ENCODE data around the gene SRL.
"Not testable (repeated sequence)": the region's sequence is repeated elsewhere in the genome, so short reads cannot be mapped to it uniquely, and the experiment has no call there.

Gene SRL

GRCh38 chr16:4226251-4227039 lies 15.4 kb downstream of the SRL start:
- Histone ChIP-seq H3K4me1 (no peaks in the 10 kb centered on the region), H3K36me3 (replicated peaks) (no peaks in the 10 kb centered on the region), H3K4me3 (no peak overlapping the region), H3K27me3 (ENCODE audit: low read depth) (no peaks in the 10 kb centered on the region), H3K9me3 (peaks cover 5% of the 10 kb centered on the region; the same call in 1 of the 2 replicates)
- DNase-seq (ENCODE audit: low spot score in 2 of 2): no peak
- in situ Hi-C loops (cut with MboI; ENCODE audit: low sequenced_read_pairs): no loop called here

GRCh38 chr16:4225075-4225474 lies 16.8 kb downstream of the SRL start:
- peaks cover 5% of the 10 kb centered on the region; the same call in 1 of the 2 replicates for H3K9me3 ChIP-seq
- no peaks in the 10 kb centered on the region for H3K4me1 ChIP-seq
- no peak overlapping the region for H3K4me3 ChIP-seq
- no peaks in the 10 kb centered on the region for H3K36me3 ChIP-seq (replicated peaks)
- DNase-seq (ENCODE audit: low spot score in 2 of 2): no peak
- in situ Hi-C loops (cut with MboI; ENCODE audit: low sequenced_read_pairs): no loop called here
- no peaks in the 10 kb centered on the region for H3K27me3 ChIP-seq (ENCODE audit: low read depth)

GRCh38 chr16:4220358-4220757 lies 21.5 kb downstream of the SRL start:
- no peaks in the 10 kb centered on the region for H3K9me3 ChIP-seq
- no peaks in the 10 kb centered on the region for H3K4me1 ChIP-seq
- no peak for DNase-seq (ENCODE audit: low spot score in 2 of 2)
- H3K36me3 ChIP-seq (replicated peaks): no peaks in the 10 kb centered on the region
- H3K4me3 ChIP-seq: no peak overlapping the region
- in situ Hi-C loops (cut with MboI; ENCODE audit: low sequenced_read_pairs): no loop called here
- H3K27me3 ChIP-seq (ENCODE audit: low read depth): no peaks in the 10 kb centered on the region

GRCh38 chr16:4218202-4218601 lies 23.7 kb downstream of the SRL start:
- H3K9me3 ChIP-seq: no peaks in the 10 kb centered on the region
- DNase-seq (ENCODE audit: low spot score in 2 of 2): no peak
- no peak overlapping the region for H3K4me3 ChIP-seq
- no peaks in the 10 kb centered on the region for H3K36me3 ChIP-seq (replicated peaks)
- H3K27me3 ChIP-seq (ENCODE audit: low read depth): no peaks in the 10 kb centered on the region
- peaks cover 5% of the 10 kb centered on the region; the same call in 1 of the 2 replicates for H3K4me1 ChIP-seq
- in situ Hi-C loops (cut with MboI; ENCODE audit: low sequenced_read_pairs): no loop called here

GRCh38 chr16:4217204-4218131 lies 24.4 kb downstream of the SRL start:
- Histone ChIP-seq H3K27me3 (ENCODE audit: low read depth) (no peaks in the 10 kb centered on the region), H3K36me3 (replicated peaks) (no peaks in the 10 kb centered on the region), H3K9me3 (no peaks in the 10 kb centered on the region), H3K4me3 (no peak overlapping the region), H3K4me1 (peaks cover 5% of the 10 kb centered on the region; the same call in 1 of the 2 replicates)
- in situ Hi-C loops (cut with MboI; ENCODE audit: low sequenced_read_pairs): no loop called here
- peak in 1 of 2 experiments; percentile 21 for DNase-seq (ENCODE audit: low spot score in 2 of 2)

- Histone ChIP-seq H3K9me3 (no peaks in the 10 kb centered on the region), H3K4me1 (peaks cover 5% of the 10 kb centered on the region; the same call in 1 of the 2 replicates), H3K27me3 (ENCODE audit: low read depth) (no peaks in the 10 kb centered on the region), H3K4me3 (no peak overlapping the region), H3K36me3 (replicated peaks) (no peaks in the 10 kb centered on the region)
- in situ Hi-C loops (cut with MboI; ENCODE audit: low sequenced_read_pairs): no loop called here
- DNase-seq (ENCODE audit: low spot score in 2 of 2): no peak
Observed at GRCh38 chr16:4216596-4216995, 25.3 kb downstream of the SRL start.

GRCh38 chr16:4215106-4215505 lies 26.8 kb downstream of the SRL start:
- no peaks in the 10 kb centered on the region for H3K36me3 ChIP-seq (replicated peaks)
- H3K4me1 ChIP-seq: peaks cover 5% of the 10 kb centered on the region; the same call in 1 of the 2 replicates
- in situ Hi-C loops (cut with MboI; ENCODE audit: low sequenced_read_pairs): no loop called here
- H3K9me3 ChIP-seq: no peaks in the 10 kb centered on the region
- no peak for DNase-seq (ENCODE audit: low spot score in 2 of 2)
- H3K4me3 ChIP-seq: no peak overlapping the region
- H3K27me3 ChIP-seq (ENCODE audit: low read depth): no peaks in the 10 kb centered on the region

- H3K9me3 ChIP-seq: no peaks in the 10 kb centered on the region
- no peak overlapping the region for H3K4me3 ChIP-seq
- H3K27me3 ChIP-seq (ENCODE audit: low read depth): no peaks in the 10 kb centered on the region
- DNase-seq (ENCODE audit: low spot score in 2 of 2): no peak
- peaks cover 5% of the 10 kb centered on the region; the same call in 1 of the 2 replicates for H3K4me1 ChIP-seq
- in situ Hi-C loops (cut with MboI; ENCODE audit: low sequenced_read_pairs): no loop called here
- H3K36me3 ChIP-seq (replicated peaks): no peaks in the 10 kb centered on the region
Observed at GRCh38 chr16:4214215-4214621, 27.7 kb downstream of the SRL start.

- Histone ChIP-seq H3K4me1 (peaks cover 5% of the 10 kb centered on the region; the same call in 1 of the 2 replicates), H3K27me3 (ENCODE audit: low read depth) (no peaks in the 10 kb centered on the region), H3K4me3 (no peak overlapping the region), H3K36me3 (replicated peaks) (no peaks in the 10 kb centered on the region), H3K9me3 (no peaks in the 10 kb centered on the region)
- DNase-seq (ENCODE audit: low spot score in 2 of 2): no peak
- in situ Hi-C loops (cut with MboI; ENCODE audit: low sequenced_read_pairs): no loop called here
Observed at GRCh38 chr16:4213737-4214136, 28.1 kb downstream of the SRL start.

- in situ Hi-C loops (cut with MboI; ENCODE audit: low sequenced_read_pairs): no loop called here
- H3K27me3 ChIP-seq (ENCODE audit: low read depth): no peaks in the 10 kb centered on the region
- H3K4me1 ChIP-seq: peaks cover 5% of the 10 kb centered on the region; the same call in 1 of the 2 replicates
- H3K36me3 ChIP-seq (replicated peaks): no peaks in the 10 kb centered on the region
- no peak for DNase-seq (ENCODE audit: low spot score in 2 of 2)
- H3K4me3 ChIP-seq: no peak overlapping the region
- H3K9me3 ChIP-seq: no peaks in the 10 kb centered on the region
Observed at GRCh38 chr16:4212934-4213296, 29.0 kb downstream of the SRL start.

GRCh38 chr16:4212211-4212933 lies 29.5 kb downstream of the SRL start:
- H3K4me1 ChIP-seq: peaks cover 5% of the 10 kb centered on the region; the same call in 1 of the 2 replicates
- no peak overlapping the region for H3K4me3 ChIP-seq
- in situ Hi-C loops (cut with MboI; ENCODE audit: low sequenced_read_pairs): no loop called here
- no peaks in the 10 kb centered on the region for H3K9me3 ChIP-seq
- no peaks in the 10 kb centered on the region for H3K27me3 ChIP-seq (ENCODE audit: low read depth)
- H3K36me3 ChIP-seq (replicated peaks): no peaks in the 10 kb centered on the region
- no peak for DNase-seq (ENCODE audit: low spot score in 2 of 2)

GRCh38 chr16:4211445-4212210 lies 30.3 kb downstream of the SRL start:
- in situ Hi-C loops (cut with MboI; ENCODE audit: low sequenced_read_pairs); H3K4me1 ChIP-seq; H3K27me3 ChIP-seq (ENCODE audit: low read depth); H3K9me3 ChIP-seq; H3K4me3 ChIP-seq; H3K36me3 ChIP-seq (replicated peaks); DNase-seq (ENCODE audit: low spot score in 2 of 2): not testable (repeated sequence)

GRCh38 chr16:4209666-4210065 lies 32.2 kb downstream of the SRL start:
- no peak overlapping the region for H3K4me3 ChIP-seq
- no peaks in the 10 kb centered on the region for H3K27me3 ChIP-seq (ENCODE audit: low read depth)
- H3K36me3 ChIP-seq (replicated peaks): no peaks in the 10 kb centered on the region
- in situ Hi-C loops (cut with MboI; ENCODE audit: low sequenced_read_pairs): no loop called here
- H3K4me1 ChIP-seq: peaks cover 5% of the 10 kb centered on the region; the same call in 1 of the 2 replicates
- no peak for DNase-seq (ENCODE audit: low spot score in 2 of 2)
- H3K9me3 ChIP-seq: no peaks in the 10 kb centered on the region

Measured in HAP-1 (cell line).